Measurements from ENCODE around the gene INTS2.
"Not testable (repeated sequence)": the region's sequence is repeated elsewhere in the genome, so short reads cannot be mapped to it uniquely, and the experiment has no call there.

INTS2 gene

DNA sequence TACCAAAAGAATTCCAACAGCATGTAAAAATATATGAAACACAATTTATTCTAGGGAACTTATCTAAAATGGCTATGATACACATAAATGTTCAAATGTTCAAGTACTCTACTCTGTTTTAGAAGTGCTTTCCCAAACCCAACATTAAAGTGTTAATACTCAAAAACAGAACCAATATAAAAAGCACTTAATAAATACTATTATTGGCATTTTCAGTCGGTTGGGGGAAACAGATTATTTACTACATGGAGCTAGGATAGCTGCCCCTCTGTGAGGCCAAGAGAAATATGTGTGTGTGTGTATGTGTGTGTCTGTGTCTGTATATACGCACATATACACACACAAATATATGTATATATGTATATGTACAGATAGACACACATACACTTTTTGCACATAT, 32.4 kb downstream of the INTS2 start:
- no peak for DNase-seq

DNA sequence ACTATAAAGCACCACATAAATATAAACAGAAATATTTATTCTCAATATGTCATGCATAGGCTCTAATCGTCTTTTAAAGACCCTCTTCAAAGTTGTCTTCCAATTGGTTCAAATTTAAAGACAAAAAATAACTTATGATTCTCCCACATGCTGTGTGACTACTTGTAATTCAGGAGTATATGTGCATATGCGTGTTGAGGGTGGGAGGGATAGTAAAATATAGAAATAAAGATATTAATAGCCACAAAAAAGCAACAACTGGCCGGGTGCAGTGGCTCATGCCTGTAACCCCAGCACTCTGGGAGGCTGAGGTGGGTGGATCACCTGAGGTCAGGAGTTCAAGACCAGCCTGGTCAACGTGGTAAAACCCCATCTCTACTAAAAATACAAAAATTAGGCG, 33.5 kb downstream of the INTS2 start:
- DNase-seq = not testable (repeated sequence)

DNA sequence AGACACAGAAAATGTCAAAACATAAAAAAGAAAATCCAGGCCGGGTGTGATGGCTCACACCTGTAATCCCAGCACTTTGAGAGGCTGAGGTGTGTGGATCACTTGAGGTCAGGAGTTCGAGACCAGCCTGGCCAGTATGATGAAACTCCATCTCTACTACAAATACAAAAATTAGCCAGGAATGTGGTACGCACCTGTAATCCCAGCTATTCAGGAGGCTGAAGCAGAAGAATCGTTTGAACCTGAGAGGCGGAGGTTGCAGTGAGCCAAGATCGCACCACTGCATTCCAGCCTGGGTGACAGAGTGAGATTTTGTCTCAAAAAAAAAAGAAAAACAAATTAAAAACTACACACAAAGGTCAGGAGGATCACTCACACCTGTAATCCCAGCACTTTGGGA, 40.0 kb downstream of the INTS2 start:
- not testable (repeated sequence) for DNase-seq

DNA sequence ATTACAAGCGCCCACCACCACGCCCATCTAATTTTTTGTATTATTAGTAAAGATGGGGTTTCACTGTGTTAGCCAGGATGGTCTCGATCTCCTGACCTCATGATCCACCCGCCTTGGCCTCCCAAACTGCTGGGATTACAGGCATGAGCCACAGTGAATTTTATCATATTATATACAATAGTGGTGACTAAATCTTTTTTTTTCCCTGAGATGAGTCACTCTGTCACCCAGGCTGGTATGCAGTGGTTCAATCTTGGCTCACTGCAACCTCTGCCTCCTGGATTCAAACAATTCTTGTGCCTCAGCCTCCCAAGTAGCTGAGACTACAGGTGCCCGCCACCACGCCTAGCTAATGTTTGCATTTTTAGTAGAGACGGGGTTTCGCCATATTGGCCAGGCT, 41.9 kb downstream of the INTS2 start:
- not testable (repeated sequence) for DNase-seq

DNA sequence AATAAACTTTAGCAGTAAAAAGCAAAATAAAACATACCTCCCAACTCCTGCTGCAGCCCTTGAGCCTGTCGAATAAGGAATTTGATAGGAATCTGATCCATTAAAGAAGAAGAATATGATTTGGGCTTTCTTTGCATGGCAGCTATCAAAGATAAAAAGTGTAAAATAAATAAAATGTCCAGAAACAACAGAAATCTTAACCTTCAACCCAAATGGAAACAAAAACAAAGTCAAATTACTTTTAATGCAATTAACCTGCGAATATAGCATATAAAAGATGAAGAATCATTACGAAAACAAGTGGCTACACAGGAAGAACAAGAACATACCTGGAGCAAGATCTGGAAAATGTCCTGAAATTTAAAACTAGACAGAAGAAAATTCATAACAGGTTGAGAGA, 42.9 kb downstream of the INTS2 start:
- no peak for DNase-seq

DNA sequence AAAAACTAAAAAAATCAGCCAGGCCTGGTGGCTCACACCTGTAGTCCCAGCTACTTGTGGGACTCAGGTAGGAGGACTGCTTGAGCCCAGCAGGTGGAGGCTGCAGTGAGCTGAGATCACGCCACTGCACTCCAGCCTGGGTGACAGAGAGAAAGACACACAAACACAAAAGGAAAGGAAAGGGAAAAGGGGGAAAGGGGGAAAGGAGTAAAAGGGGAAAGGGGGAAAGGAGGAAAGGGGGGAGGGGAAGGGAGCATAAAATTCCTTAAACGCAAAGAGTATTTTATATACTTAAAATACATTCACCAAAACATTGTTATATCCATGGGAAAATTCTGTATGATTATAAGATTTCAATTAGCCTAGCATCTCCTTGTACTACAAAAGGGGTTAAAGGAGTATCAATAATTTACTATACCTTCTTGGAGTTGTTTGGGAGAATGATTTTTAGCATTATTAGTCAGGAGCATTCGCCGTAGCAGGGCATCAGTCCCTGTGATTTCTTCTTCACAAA, 47.1 kb downstream of the INTS2 start:
- no peak for DNase-seq

DNA sequence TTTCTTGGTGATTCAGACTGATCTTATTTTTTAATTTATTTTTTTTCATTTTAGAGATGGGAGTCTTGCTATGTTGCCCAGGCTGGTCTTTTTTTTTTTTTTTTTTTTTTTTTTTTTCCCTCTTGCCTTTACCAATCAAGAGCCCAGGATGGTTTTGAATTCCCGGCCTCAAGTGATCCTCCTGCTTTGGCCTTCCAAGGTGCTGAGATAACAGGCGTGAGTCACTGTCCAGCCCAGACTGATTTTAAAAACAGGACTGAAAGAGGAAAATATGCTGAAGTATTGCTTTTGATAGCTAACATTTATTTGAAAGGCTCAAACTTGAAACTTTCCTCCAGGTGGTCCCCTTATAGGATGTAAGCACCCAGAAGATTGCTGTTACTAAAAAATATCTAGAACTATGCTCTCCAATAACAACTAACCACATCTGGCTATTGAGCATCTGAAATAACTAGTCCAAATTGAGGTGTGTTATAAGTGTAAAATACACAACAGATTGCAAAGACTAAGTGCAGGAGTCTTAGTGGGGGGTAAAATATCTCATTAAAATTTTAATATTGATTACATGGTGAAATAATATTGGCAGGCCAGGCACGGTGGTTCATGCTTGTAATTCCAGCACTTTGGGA, 48.7 kb downstream of the INTS2 start:
- DNase-seq = no peak

DNA sequence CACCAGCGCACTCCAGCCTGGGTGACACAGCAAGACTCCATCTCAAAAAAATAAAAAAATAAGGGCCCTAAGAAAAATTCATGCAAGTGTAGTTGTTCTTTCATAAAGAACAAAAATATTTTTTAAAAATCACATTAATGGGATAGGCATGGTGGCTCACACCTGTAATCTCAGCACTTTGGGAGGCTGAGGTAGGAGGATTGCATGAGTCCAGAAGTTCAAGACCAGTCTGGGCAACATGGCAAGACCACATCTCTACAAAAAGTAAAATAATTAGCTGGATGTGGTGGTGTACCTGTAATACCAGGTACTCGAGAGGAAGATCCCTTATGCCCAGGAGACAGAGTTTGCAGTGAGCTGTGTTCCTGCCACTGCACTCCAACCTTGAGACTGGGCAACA, 49.3 kb downstream of the INTS2 start:
- DNase-seq = no peak

DNA sequence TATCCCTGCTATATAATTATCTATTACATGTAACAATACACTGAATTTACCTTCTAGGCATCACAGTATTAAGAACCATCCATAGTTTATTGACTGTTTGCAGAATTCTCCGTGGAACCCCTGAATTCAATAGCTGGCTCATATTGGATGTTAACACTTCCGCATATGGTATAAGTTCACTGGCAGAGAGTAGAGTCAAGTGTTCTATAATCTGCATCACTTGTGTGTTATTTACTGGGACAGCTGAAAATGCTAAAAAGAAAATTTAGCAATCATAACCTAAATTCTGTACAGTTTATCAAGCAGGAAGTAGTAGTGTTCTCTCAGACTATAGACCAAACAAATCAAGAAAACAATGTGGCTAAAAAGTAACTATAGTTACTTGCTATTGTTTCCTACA, 49.9 kb downstream of the INTS2 start:
- no peak for DNase-seq

DNA sequence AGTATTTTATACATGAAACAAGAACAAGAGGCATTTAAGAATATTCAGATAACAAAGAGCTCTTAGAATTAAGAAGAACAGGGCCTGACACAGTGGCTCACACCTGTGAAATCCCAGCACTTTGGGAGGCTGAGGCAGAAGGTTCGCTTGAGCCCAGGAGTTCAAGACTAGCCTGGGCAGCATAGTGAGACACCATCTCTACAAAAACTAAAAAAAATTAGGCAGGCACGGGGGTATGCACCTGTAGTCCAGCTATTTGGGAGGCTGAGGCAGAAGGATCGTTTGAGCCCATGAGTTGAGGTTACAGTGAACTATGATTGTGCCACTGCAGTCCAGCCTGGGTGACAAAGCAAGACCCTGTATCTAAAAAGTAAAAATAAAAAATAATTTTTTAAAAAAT, 52.0 kb downstream of the INTS2 start:
- DNase-seq = no peak

DNA sequence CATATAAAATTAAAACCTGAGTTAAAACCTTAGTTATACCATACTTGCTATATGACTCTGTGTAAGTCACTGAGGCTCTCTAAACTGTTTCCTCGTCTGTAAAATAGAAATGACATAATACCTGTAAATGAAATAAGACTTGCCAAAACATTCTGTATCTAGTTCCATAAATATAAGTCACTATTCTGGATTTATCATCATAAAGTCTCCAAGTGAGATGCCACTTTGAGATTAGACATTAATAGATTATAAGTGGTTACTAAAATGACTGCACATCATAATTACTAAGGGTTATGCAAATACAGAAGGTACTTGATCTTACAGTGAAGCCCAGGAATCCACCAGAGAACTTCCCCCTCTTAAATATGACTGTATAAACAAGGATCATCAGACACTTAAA, 52.5 kb downstream of the INTS2 start:
- DNase-seq = no peak

DNA sequence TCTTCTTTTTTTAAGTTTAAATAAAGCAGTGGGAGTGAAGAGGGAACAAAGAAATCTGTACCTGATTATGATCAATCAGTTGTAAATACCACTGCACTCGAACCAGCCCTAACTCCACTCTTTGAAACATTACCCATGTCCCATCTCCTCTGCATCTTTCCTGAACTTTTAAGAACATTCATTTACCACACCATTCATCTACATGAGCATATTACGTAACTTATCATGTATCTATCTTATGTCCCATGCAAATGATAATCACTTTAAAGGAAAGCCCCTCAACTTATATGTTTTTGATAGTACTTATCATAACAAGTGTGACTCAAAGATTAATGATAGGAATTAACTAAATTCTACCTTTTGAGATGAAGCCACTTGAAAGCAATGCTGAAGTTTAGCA, 53.7 kb downstream of the INTS2 start:
- DNase-seq = no peak

DNA sequence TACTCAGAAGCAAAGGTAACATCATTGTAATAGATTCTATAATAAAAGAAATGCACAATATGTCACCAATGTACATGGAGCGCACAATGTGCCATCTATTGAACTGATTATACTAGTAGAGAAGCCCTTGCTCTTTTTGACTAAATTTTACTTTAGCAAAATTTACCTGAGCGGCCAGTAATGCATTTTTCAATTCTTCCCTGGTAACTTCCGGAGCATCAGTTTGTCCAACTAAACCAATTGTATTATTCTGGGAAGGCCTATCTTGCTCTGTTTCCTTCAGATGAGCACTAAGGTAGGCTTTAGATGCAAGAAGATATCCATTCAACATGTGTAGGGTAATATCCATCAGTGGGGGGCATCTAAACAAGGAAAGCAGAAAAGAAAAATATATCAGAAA, 55.7 kb downstream of the INTS2 start:
- DNase-seq = no peak

DNA sequence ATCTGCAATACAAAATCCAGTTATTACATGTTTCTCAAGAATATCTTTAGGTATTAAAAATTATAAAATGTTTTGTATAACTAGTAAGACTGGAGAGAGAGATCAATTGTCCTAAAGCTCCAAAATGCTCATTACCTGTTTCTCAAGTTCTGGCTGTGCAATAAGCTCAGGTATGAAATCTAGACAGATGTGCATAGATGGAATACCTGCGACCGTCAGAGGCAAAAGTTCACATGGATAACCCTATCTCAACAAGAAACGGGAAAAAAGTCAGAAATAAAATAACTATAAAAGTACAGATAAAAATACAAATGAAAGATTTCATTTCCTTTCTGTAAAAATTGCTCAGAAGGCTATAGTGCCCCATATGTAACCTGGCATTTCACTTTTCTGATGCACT, 58.6 kb downstream of the INTS2 start:
- no peak for DNase-seq

DNA sequence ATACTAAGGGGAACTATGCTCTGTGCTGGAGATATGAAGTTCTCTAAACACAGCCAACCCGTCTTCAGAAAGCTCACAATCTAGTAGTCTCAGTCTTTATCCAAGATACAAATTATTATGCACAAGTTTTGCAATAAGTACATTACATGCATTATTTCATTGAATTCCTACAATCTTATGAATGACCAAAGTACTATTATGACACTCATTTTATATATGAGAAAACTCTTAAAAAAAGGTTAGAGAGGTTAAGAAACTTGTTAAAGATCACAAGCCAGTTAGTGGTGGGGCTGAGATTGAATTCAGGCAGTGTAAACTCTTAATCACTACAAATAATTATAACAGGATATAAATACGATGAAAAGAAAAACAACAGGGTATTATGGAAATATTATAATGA, 59.7 kb downstream of the INTS2 start:
- no peak for DNase-seq

DNA sequence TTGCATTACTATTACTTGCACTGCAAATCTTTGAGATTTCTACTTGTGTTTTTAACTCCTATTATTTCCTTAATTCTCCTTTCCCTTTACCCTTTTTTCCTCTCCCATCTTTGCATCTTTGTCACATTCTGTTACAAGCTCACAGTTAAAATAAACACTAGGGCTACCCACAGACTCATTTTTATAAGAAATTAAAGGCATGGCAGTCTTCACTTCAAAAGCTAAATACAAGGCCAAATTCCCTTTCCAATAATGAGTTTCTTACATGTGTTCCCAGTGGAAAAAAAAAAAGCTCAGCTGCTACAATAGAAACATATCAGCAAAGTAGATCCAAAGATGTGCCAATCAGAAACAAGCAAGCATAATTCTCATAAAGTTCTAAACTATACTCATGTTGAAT, 60.7 kb downstream of the INTS2 start:
- no peak for DNase-seq

DNA sequence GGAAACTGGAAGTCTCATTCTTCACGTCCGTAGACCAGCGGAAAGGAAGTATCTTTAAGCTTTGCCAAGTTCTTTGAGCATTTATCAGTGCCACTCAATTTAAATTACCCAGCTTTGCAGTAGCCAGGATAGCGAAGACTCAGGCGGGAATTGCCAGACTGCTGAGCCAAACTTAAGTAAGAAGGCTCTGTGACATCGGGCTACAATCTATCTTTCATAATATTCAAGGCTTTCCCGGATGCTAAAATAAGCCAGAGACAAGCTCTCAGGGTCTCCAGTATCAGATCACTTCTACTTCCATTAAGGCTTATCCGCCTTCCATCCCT, 64.0 kb downstream of the INTS2 start:
- DNase-seq = no peak

DNA sequence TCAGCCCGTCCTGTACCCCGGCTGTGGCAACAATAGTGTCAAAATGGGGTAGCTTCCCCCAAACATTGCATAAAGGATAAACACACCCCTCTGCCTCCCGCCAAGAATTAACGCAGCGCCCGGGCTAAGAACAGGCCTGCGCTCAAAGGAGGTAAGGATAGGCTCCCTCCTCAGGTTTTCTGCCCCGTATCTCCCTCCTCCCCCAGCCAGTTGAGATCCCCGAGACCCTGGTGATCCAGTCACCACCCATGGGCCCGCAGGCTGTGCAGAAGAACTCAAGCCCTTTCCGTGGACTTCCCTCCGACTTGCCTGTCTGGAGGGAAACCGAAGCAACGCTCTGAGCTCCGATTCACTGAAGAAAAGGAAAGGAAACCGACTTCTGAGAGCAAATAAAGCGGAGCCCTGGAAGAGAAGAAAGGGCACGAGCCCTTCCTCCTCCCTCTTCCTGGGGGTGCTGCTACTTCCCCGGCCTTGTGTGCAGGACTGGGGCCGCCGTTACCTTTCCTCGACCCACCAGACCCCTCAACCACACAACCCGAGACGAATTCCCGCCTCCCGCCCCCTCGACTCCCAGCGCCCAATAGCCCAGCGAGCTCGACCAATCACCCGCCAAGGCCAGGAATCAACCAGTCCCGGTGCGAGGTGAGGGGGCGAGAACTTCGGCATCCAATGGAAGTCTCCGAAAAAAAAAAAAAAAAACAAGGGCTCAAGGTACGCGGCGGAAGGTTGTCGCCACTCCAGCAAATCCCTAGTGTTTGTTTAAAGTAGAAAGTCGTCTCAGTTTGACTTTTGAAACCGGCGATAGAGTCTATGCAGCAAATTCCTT, 64.6 kb downstream of the INTS2 start, which contains the start of gene BRIP1:
BRIP1 (minus strand) TSS at position 554 of the 826 bp plus-strand sequence. CDS start 1,989 bp downstream, outside the sequence.
- DNase-seq = peak; percentile 84

DNA sequence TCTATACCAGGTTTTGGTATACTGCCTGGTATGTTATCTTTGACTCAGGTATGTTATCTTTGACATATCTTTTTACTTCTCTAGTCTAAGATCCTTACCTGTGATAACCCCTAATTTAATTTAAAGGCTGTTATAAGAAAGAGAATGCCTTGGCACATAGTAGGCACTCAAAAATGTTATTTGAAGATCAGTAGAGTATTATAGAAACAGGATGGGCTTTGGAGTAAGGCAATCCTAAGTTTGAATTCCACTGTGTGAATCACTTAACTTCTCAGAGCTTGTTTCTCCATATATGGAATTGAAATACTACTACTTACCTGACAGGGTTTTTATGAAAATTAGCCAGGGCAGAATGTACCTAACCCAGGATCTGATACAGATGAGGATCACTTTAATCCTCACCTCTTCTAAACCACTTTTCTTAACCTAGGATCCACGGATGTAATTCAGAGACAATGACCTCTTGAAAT, 65.6 kb downstream of the INTS2 start:
- no peak for DNase-seq

DNA sequence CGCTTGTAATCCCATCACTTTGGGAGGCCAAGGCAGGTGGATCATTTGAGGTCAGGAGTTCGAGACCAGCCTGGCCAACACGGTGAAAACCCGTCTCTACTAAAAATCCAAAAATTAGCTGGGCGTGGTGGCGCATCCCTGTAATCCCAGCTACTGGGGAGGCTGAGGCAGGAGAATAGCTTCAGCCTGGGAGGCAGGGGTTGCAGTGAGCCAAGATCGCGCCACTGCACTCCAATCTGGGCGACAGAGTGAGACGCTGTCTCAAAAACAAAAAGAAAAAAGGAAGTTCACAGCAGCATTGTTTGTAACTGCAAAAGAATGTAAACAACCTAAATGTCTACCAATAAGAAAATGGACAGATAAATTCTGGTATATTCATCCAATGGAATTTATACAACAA, 67.4 kb downstream of the INTS2 start:
- not testable (repeated sequence) for DNase-seq

DNA sequence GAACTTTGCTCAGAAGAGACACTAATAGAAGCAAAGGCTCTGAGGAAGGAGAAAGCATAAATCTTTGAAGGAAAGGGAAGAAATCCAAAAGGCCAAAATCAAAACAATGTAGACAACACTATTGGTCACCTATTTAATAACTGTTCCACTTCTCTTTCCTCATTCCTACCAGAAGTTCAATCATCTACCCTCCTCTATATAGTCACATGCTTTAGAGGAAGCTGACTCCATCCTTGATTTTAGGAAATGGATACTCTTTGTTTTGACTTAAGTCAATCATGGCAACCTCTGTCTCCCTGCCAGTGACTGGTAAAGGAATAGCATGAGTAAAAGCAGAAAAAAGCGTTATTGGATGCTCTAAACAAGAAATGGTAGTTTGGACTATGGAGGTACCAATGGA, 71.7 kb downstream of the INTS2 start:
- DNase-seq = no peak

DNA sequence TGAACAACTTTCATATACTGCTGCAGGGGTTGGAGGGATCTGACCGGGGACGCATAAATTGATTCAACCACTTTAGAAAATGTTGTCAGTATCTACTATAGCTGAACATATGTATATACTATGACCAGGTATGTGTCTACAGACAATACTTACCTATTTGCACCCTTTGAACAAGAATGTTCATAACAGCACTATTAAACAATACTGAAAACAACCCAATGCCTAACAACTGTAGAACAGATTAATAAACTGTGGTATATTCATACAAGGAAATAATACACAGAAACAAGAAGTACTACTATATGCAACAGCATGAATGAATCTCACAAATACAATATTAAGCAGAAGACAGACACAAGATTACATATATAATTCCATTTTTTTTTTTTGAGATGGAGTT, 74.9 kb downstream of the INTS2 start:
- no peak for DNase-seq

DNA sequence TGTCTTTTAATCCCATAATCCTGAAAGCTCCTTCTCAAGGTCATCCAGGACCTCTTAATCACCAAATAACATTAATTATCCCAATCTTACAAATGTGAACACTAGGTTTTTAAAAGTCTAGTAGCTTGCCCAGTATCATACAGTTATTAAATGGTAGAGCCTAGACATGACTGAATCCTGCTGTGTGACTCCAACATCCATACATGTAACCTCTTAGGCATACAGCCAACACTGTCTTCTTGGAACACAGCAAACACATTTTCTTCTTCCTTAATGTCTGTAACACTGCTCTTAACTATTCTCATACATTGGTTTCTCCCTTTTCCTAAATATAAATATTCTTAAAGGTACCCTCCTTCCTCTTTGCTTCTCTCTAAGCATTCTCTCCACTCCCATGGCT, 78.1 kb downstream of the INTS2 start:
- DNase-seq = no peak

DNA sequence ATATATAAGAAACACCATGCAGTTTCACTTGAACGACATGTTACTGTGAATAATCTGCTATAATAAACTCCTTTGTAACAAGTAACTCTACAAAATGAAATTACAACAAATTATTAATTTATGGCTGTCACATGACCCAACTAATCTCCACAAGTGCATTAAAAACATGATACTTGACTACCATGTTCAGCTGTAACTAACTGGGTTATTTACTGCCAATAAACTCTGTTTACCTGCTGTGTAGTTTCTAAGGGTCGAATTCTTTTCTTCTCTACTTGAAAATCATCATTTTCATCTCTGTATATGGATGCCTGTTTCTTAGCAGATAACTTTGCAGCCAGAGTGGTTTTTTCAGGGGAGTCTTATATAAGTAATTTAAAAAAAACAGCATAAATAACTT, 78.9 kb downstream of the INTS2 start:
- DNase-seq = no peak

DNA sequence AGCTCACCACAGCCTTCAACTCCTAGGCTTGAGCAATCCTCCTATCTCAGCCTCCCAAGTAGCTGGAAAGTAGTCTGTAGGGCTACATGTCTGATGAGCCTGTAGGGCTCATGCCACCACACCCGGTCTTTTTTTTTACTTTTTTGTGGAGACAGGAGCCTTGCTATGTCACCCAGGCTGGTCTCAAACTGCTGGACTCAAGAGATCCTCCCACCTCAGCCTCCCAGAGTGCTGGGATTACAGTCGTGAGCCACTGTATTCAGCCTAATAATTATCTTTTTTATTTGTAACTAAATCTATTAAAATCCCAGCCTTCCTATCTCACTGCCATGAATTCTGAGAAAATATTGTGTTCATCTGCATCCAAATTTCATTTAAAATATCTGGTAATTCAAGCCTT, 79.5 kb downstream of the INTS2 start:
- DNase-seq = no peak
